Stimulated activated CD4-positive, alpha-beta T cell treated with anti-CD3 and anti-CD28 coated beads, Interleukin-1b, Interleukin-23, amount 100 ng/mL, for 48 hours (primary cell): ENCODE measurements around the gene UVRAG.

ENCODE experiments used
- DNase-seq: peaks from one replicate; pipeline ENCODE4 v3.0.0-alpha.2; 2020

The UVRAG gene

GRCh38 chr11:76157891-76158290 lies 342.9 kb downstream of the UVRAG start:
- DNase-seq, result no peak

- no peak for DNase-seq
These were observed 343.6 kb downstream of the UVRAG start for GRCh38 chr11:76158394-76159302.

GRCh38 chr11:76159303-76159937 lies 344.4 kb downstream of the UVRAG start:
- no peak for DNase-seq

- no peak for DNase-seq
These were observed 345.1 kb downstream of the UVRAG start for GRCh38 chr11:76159983-76160661.

- no peak for DNase-seq
These were observed 345.8 kb downstream of the UVRAG start for GRCh38 chr11:76160856-76161255.

GRCh38 chr11:76161261-76161961 lies 346.4 kb downstream of the UVRAG start:
- no peak for DNase-seq

GRCh38 chr11:76162336-76163288 lies 347.6 kb downstream of the UVRAG start:
- DNase-seq, result no peak

- DNase-seq, result no peak
These were observed 348.4 kb downstream of the UVRAG start for GRCh38 chr11:76163289-76163880.

GRCh38 chr11:76164081-76164480 lies 349.1 kb downstream of the UVRAG start:
- DNase-seq, result no peak

GRCh38 chr11:76164861-76165751 lies 350.1 kb downstream of the UVRAG start:
- no peak for DNase-seq

- DNase-seq, result peak; percentile 29
These were observed 351.3 kb downstream of the UVRAG start for GRCh38 chr11:76166314-76166713.

GRCh38 chr11:76167590-76167989 lies 352.6 kb downstream of the UVRAG start:
- no peak for DNase-seq

GRCh38 chr11:76169473-76169896 lies 354.5 kb downstream of the UVRAG start:
- DNase-seq, result no peak

GRCh38 chr11:76170468-76170867 lies 355.5 kb downstream of the UVRAG start:
- no peak for DNase-seq

GRCh38 chr11:76172583-76172982 lies 357.6 kb downstream of the UVRAG start:
- no peak for DNase-seq

GRCh38 chr11:76173663-76174062 lies 358.7 kb downstream of the UVRAG start:
- no peak for DNase-seq

- DNase-seq, result no peak
These were observed 359.3 kb downstream of the UVRAG start for GRCh38 chr11:76174330-76174729.

GRCh38 chr11:76175783-76176182 lies 360.8 kb downstream of the UVRAG start:
- no peak for DNase-seq

GRCh38 chr11:76176463-76176862 lies 361.5 kb downstream of the UVRAG start:
- DNase-seq, result no peak

- no peak for DNase-seq
These were observed 362.3 kb downstream of the UVRAG start for GRCh38 chr11:76177250-76177686.
